BLaER1 treated with 17β-estradiol and CSF1 and Interleukin-3, amounts not matched to agents 10 nM and 100 nM (cell line): ENCODE data around the gene SLC22A3.

Experiments used
- H3K27ac ChIP-seq, 11 experiments: shearing (Covaris generic); formaldehyde crosslinking; 2 replicates each; pipeline ENCODE4 v1.8.1; 2022
- H3K27me3 ChIP-seq, 11 experiments: shearing (Covaris generic); formaldehyde crosslinking; 2 replicates each; pipeline ENCODE4 v1.8.1; 2022
- H3K36me3 ChIP-seq, 11 experiments: shearing (Covaris generic); formaldehyde crosslinking; 2 replicates each; pipeline ENCODE4 v1.8.1; 2022
- H3K4me1 ChIP-seq, 10 experiments: shearing (Covaris generic); formaldehyde crosslinking; 2 replicates each; pipeline ENCODE4 v1.8.1; 2022
- H3K4me2 ChIP-seq, 11 experiments: shearing (Covaris generic); formaldehyde crosslinking; 2 replicates each; pipeline ENCODE4 v1.8.1; 2022
- H3K4me3 ChIP-seq, 10 experiments: shearing (Covaris generic); formaldehyde crosslinking; 2 replicates each; pipeline ENCODE4 v1.8.1; 2022
- H3K9ac ChIP-seq, 11 experiments: shearing (Covaris generic); formaldehyde crosslinking; 2 replicates each; pipeline ENCODE4 v1.8.1; 2022
- H3K9me3 ChIP-seq, 11 experiments: shearing (Covaris generic); formaldehyde crosslinking; replicated peaks in 1 of 11; 2 replicates each; pipeline ENCODE4 v1.8.1; 2022
- H4K20me1 ChIP-seq, 11 experiments: shearing (Covaris generic); formaldehyde crosslinking; 2 replicates each; pipeline ENCODE4 v1.8.1; 2022
- Cebpa-rat ChIP-seq, 11 experiments: shearing (Covaris generic); IDR thresholded peaks; 2 replicates each; pipeline ENCODE4 v1.8.1; 2022

Gene SLC22A3

DNA sequence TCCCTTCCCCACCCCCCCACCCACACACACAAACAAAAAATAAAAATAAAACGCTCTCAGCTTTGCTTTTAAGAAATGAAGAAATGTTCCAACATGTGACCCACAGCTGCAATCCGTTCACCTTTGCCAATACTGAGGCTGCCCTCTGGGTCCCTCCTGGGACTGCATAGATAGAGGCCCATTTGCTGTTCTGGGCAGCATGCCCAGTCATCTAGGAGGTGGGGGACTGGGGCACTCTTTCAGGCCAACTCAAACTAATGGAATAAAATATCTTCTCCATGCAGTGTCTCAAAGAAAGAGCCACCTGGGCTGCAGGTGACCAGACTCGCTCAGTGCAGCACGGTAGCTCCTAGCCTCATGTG, 79.9 kb downstream of the SLC22A3 start:
- Histone ChIP-seq H3K27ac (no peak overlapping the region), H3K27me3 (peaks cover 0 to 48% (median 0%) of the 10 kb centered on the region in 11 experiments; a peak in 8 of 22 replicates), H3K9me3 (no peaks in the 10 kb centered on the region), H4K20me1 (no peaks in the 10 kb centered on the region), H3K9ac (no peak overlapping the region), H3K4me2 (peak overlapping the region in 8 of 11 experiments; percentile 22 to 63 (median 46); a peak in 10 of 22 replicates), H3K4me3 (no peak overlapping the region), H3K4me1 (peaks cover 12 to 31% (median 20%) of the 10 kb centered on the region in 10 experiments), H3K36me3 (no peaks in the 10 kb centered on the region)
- no peak for TF ChIP-seq Cebpa-rat (IDR thresholded peaks at IDR 0.05)

DNA sequence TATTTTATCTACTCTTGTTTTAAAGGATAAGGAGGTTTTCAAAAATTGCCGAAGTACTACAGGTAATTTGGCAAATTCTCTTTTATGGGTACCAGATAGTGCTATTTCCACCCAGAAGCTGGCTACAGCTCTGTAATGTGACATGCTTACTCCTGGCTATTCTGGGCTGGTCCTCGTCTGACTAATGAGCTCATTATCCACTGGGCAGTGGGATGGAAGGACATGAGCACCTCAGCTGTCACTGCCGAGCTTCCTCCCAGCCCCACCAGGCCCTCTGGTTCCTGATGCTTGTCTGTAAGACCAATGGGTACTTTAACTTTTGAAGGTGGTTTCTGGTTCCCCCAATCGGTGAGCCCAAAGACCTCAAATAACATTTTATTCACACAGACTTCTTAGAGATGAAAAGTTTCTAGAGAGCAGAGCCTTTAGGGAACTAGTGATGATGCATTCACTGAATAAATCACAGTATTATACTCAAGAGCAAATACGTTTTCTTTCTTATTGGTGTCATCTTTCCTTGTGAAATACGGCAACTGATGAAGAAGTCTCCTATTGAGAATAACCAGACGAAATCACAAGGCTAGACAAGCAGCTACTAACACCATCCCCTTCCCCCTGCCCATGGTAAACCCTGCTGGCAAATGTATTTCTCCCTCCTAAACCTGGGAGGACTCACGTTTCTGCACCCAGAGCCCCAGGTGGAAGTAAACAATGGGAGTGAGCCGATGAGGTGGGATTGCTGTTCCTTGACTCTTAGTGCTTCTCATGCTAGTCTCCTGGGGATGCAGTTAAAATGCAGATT, 80.8 kb downstream of the SLC22A3 start:
- Histone ChIP-seq H3K4me2 (peak overlapping the region in 7 of 11 experiments; percentile 9 to 47 (median 19); a peak in 9 of 22 replicates), H3K9ac (no peak overlapping the region)

DNA sequence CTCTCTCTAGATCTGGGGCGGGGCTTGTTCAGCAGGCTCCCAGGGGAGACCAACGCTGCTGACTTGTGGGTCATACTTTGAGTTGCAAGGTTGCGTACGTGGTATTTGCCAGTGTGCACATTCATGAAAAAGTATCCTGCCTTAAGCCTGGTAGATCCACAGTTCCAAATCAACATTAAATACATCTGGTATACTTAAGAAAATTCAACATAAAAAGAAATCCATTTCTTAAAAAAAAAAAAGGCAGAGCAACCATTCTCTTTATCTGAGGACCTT, 81.4 kb downstream of the SLC22A3 start:
- Histone ChIP-seq H3K9me3 (no peaks in the 10 kb centered on the region), H3K4me1 (peaks cover 12 to 31% (median 20%) of the 10 kb centered on the region in 10 experiments), H3K4me2 (peak overlapping the region in 7 of 11 experiments; percentile 9 to 47 (median 19); a peak in 9 of 22 replicates), H3K36me3 (no peaks in the 10 kb centered on the region), H3K27ac (no peak overlapping the region), H4K20me1 (no peaks in the 10 kb centered on the region), H3K4me3 (no peak overlapping the region), H3K9ac (no peak overlapping the region), H3K27me3 (peaks cover 0 to 40% (median 0%) of the 10 kb centered on the region in 11 experiments; a peak in 8 of 22 replicates)
- TF ChIP-seq Cebpa-rat (IDR thresholded peaks at IDR 0.05): no peak

More for the DNA sequence above, 80.8 kb downstream of the SLC22A3 start:
- H4K20me1 ChIP-seq: no peaks in the 10 kb centered on the region
- no peak overlapping the region for H3K27ac ChIP-seq
- no peak overlapping the region for H3K4me3 ChIP-seq
- H3K4me1 ChIP-seq: peaks cover 12 to 31% (median 20%) of the 10 kb centered on the region in 10 experiments
- no peaks in the 10 kb centered on the region for H3K36me3 ChIP-seq
- H3K27me3 ChIP-seq: peaks cover 0 to 46% (median 0%) of the 10 kb centered on the region in 11 experiments; a peak in 8 of 22 replicates
- no peaks in the 10 kb centered on the region for H3K9me3 ChIP-seq
- no peak for TF ChIP-seq Cebpa-rat (IDR thresholded peaks at IDR 0.05)

DNA sequence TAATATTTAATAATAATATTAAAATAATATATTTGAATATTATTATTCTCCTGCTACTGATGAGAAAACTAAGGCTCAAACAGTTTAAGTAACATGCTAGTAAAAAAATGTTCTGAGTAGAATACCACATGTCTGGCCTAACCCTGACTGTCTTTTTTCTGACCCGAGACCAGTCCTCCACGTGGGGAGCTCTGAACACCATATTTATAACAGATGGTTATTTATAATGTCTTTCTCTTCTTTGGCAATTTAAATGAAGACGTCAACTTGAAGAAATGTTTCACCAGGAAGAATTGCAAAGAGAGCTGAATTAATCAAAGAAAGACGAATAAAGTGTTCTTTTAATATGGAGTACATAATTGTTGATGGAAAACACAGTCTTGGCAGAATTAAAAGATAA, 82.0 kb downstream of the SLC22A3 start:
- H3K27me3 ChIP-seq: peaks cover 0 to 34% (median 0%) of the 10 kb centered on the region in 11 experiments; a peak in 8 of 22 replicates
- H3K36me3 ChIP-seq: no peaks in the 10 kb centered on the region
- H4K20me1 ChIP-seq: no peaks in the 10 kb centered on the region
- TF ChIP-seq Cebpa-rat (IDR thresholded peaks at IDR 0.05): no peak
- H3K9me3 ChIP-seq: no peaks in the 10 kb centered on the region
- H3K27ac ChIP-seq: no peak overlapping the region
- no peak overlapping the region for H3K4me3 ChIP-seq
- H3K9ac ChIP-seq: no peak overlapping the region
- no peak overlapping the region for H3K4me2 ChIP-seq
- H3K4me1 ChIP-seq: peaks cover 12 to 31% (median 20%) of the 10 kb centered on the region in 10 experiments

DNA sequence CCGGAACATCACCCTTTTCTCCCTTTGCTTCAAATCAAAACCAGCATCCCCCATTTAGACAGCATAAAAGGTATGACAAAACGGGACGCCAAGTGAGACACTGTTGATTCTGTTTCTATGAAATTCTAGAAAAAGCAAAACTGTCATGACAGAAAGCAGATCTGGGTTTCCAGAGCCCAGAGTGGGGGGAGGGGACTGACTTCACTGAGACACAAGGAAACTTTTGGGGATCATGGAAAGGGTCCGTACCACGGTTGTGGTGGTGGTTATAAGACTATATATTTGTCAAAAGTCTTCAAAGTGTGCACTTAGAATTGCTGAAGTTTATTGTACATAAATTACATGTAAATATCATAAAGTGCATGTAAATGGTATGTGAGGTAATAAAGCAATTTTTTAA, 82.6 kb downstream of the SLC22A3 start:
- H3K36me3 ChIP-seq: no peaks in the 10 kb centered on the region
- H3K4me2 ChIP-seq: no peak overlapping the region
- H3K9ac ChIP-seq: no peak overlapping the region
- no peak overlapping the region for H3K27ac ChIP-seq
- H4K20me1 ChIP-seq: no peaks in the 10 kb centered on the region
- H3K4me1 ChIP-seq: peaks cover 11 to 32% (median 21%) of the 10 kb centered on the region in 10 experiments
- H3K4me3 ChIP-seq: no peak overlapping the region
- no peaks in the 10 kb centered on the region for H3K9me3 ChIP-seq
- peaks cover 0 to 32% (median 0%) of the 10 kb centered on the region in 11 experiments; a peak in 8 of 22 replicates for H3K27me3 ChIP-seq
- no peak for TF ChIP-seq Cebpa-rat (IDR thresholded peaks at IDR 0.05)

DNA sequence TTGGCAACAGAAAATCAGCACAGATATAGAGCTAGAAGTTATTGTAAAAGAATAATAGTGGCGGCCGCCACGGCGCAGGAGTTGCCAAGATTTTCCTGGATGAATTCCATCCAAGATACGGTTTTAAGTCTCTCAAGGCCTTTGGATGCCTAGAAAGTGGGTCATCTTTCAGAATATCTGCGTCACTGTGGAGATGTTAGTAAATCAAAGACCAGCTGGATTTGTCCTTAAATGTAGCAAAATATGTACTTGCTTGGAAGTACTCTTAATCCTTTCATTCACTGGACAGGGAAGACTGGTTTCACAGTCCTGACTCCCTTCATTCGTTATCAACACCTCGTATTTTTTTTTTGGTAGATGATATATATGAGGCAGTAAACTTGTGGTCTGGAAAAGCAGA, 83.0 kb downstream of the SLC22A3 start:
- no peak for TF ChIP-seq Cebpa-rat (IDR thresholded peaks at IDR 0.05)
- no peak overlapping the region for H3K4me2 ChIP-seq
- H3K27me3 ChIP-seq: peaks cover 0 to 32% (median 0%) of the 10 kb centered on the region in 11 experiments; a peak in 8 of 22 replicates

DNA sequence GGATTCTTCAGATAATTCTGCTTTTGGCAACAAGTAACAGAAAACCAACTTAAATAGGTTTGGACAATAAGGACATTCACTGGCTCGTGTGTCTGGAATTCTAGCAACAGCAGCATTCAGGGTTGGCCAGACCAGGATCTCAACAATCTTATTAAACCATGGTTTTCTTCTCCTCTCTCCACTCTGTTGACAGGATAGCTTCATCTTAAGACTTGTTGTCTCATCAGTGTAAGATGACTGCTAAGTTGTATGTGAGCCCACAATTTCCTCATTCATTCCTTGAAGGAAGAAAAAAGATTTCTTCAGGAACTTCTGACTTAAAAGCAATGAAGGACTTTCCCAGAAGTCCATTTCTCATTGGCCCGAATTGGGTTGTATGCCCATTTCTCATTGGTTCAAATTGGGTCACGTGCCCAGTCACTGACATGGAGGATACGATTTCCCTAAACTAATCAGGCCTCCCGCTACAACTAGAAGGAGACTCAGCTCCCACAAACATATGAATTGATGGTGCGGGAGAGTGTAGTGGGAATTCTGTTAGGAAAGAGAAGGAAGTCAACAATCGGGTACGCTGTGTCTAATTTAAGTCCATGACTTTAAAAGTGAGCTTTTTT, 83.7 kb downstream of the SLC22A3 start:
- Histone ChIP-seq H3K4me2 (no peak overlapping the region), H3K27ac (no peak overlapping the region)

More for the DNA sequence above, 83.0 kb downstream of the SLC22A3 start:
- no peaks in the 10 kb centered on the region for H3K9me3 ChIP-seq
- no peak overlapping the region for H3K4me3 ChIP-seq
- H3K9ac ChIP-seq: no peak overlapping the region
- peaks cover 6 to 34% (median 21%) of the 10 kb centered on the region in 10 experiments for H3K4me1 ChIP-seq
- H3K36me3 ChIP-seq: no peaks in the 10 kb centered on the region
- no peak overlapping the region for H3K27ac ChIP-seq
- H4K20me1 ChIP-seq: no peaks in the 10 kb centered on the region

DNA sequence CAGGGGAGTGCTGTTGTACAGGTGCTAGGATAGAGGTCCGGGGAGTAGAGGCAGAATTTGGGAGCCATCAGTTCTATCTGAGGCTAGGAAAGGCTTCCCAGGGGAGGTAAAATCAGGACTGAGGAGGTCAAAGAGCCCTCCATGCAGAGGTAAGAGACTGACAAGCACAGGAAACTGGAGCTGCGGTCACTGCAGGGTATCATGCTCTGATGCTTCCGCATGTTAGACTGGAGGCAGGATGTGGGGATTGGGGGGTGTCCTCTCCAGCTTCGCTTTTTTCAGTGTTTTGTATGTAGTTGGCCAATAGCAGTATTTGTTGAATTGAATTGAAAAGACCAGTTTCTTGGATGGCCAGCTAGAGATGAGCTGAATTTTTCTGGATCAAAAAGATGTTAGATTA, 87.8 kb downstream of the SLC22A3 start:
- Histone ChIP-seq H3K9ac (no peak overlapping the region), H3K27me3 (peaks cover 0 to 4% (median 0%) of the 10 kb centered on the region in 11 experiments; a peak in 2 of 22 replicates), H4K20me1 (no peaks in the 10 kb centered on the region), H3K4me1 (peaks cover 0 to 15% (median 4%) of the 10 kb centered on the region in 10 experiments; a peak in 8 of 20 replicates), H3K27ac (no peak overlapping the region), H3K4me2 (peak overlapping the region in 7 of 11 experiments; percentile 1 to 30 (median 16); a peak in 6 of 22 replicates), H3K9me3 (no peaks in the 10 kb centered on the region), H3K4me3 (no peak overlapping the region), H3K36me3 (no peaks in the 10 kb centered on the region)
- TF ChIP-seq Cebpa-rat (IDR thresholded peaks at IDR 0.05): no peak

More for the DNA sequence above, 83.7 kb downstream of the SLC22A3 start:
- no peak overlapping the region for H3K9ac ChIP-seq
- no peaks in the 10 kb centered on the region for H3K36me3 ChIP-seq
- no peak overlapping the region for H3K4me3 ChIP-seq
- no peaks in the 10 kb centered on the region for H3K9me3 ChIP-seq
- H3K4me1 ChIP-seq: peaks cover 2 to 27% (median 18%) of the 10 kb centered on the region in 10 experiments; a peak in 18 of 20 replicates
- peaks cover 0 to 27% (median 0%) of the 10 kb centered on the region in 11 experiments; a peak in 8 of 22 replicates for H3K27me3 ChIP-seq
- no peak for TF ChIP-seq Cebpa-rat (IDR thresholded peaks at IDR 0.05)
- no peaks in the 10 kb centered on the region for H4K20me1 ChIP-seq

DNA sequence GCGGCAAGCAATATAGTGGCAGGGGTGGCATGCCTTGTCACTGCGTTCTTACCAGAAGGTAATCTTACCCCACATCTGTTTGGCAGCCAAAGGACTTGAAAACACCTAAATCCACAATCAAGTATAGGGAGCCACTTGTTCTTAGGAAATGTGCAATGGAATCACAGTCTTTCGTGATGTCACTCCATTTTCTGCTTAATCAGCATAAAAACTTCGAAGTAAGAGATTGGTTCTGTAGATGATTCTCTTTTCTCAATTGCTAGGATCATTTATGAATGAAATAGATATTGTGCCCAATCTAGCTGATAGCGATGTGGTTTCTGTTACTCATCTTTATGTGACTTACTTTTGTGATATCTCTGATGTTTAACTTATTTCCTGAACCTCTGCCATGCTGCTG, 89.0 kb downstream of the SLC22A3 start:
- no peaks in the 10 kb centered on the region for H3K9me3 ChIP-seq
- H3K27ac ChIP-seq: no peak overlapping the region
- H3K4me3 ChIP-seq: no peak overlapping the region
- H3K9ac ChIP-seq: no peak overlapping the region
- H3K4me2 ChIP-seq: no peak overlapping the region
- peaks cover 0 to 15% (median 4%) of the 10 kb centered on the region in 10 experiments; a peak in 8 of 20 replicates for H3K4me1 ChIP-seq
- H3K27me3 ChIP-seq: peaks cover 0 to 4% (median 0%) of the 10 kb centered on the region in 11 experiments; a peak in 1 of 22 replicates
- H4K20me1 ChIP-seq: no peaks in the 10 kb centered on the region
- no peaks in the 10 kb centered on the region for H3K36me3 ChIP-seq
- no peak for TF ChIP-seq Cebpa-rat (IDR thresholded peaks at IDR 0.05)
